HepG2 (cell line): ENCODE measurements around the gene BCL2L13. TPM values are rescaled to one million over a fixed set of nuclear protein-coding genes. Genes with fewer than 3 reads are reported as not detected.

Source experiments
- ATAC-seq: fragments of 200-7000 bp; cut with Tn5 transposase; 3 replicates; pipeline ENCODE4 v1.9.1; 2020; ENCODE audit warnings: mild to moderate bottlenecking, moderate library complexity
- BruUV-seq: library from RNA; stranded (reverse); fragments of 400-500 nt; replicated peaks from 2 replicates; lab custom pipeline; 2021; lab: Mats Ljungman, UMichigan
- CTCF ChIA-PET: fragments of 300-600 bp; formaldehyde crosslinking; extraction: SDS; loops from one replicate; lab custom pipeline; 2021; ENCODE audit warnings: low total read pairs, inconsistent platforms, low intra/inter-chr PET ratio; lab: Yijun Ruan, JAX
- POLR2A ChIA-PET: fragments of 350-600 bp; sonication (Branson Sonifier 250); formaldehyde crosslinking; loops from one replicate; lab custom pipeline; 2020; ENCODE audit warnings: antibody characterized with exemption, inconsistent platforms; lab: Yijun Ruan, JAX
- DNase-seq: peaks from one replicate; pipeline ENCODE4 v3.0.0-alpha.2; 2015; ENCODE audit warnings: low spot score
- FAIRE-seq: peaks from 3 replicates; lab custom pipeline; 2011; peaks lifted over from hg19 to GRCh38; lab: Jason Lieb, UNC
- H2AFZ ChIP-seq: one replicate; pipeline ENCODE4 v1.6.1; 2011; ENCODE audit warnings: low read length, inconsistent platforms
- H3K27ac ChIP-seq: fragments of 300-600 bp; 3 replicates; pipeline ENCODE4 v1.8.0; 2011; ENCODE audit warnings: mixed run types, mild to moderate bottlenecking, mixed read lengths, low read length, inconsistent platforms; ENCODE audit not compliant: insufficient read depth; ENCODE audit errors: extremely low read length
- H3K27me3 ChIP-seq, 2 experiments: fragments of 200-600 bp in 1 of 2; 2 replicates in 1 of 2; 3 replicates in 1 of 2; pipeline versions ENCODE4 v1.6.0 to v1.8.0; 2011; ENCODE audit warnings: low read length in 2 of 2, mild to moderate bottlenecking in 2 of 2, moderate library complexity in 2 of 2, inconsistent platforms in 1 of 2; ENCODE audit not compliant: insufficient read depth in 2 of 2, control insufficient read depth in 1 of 2
- H3K36me3 ChIP-seq, 2 experiments: fragments of 200-600 bp in 1 of 2; replicated peaks in 1 of 2; 2 replicates in 1 of 2; 3 replicates in 1 of 2; pipeline versions ENCODE4 v1.5.1 to v1.8.0; 2011; ENCODE audit warnings: low read length in 2 of 2, inconsistent platforms in 1 of 2; ENCODE audit not compliant: insufficient read depth in 2 of 2, control insufficient read depth in 1 of 2
- H3K4me1 ChIP-seq: 2 replicates; pipeline ENCODE4 v1.5.1; 2012; ENCODE audit warnings: low read length, inconsistent platforms; ENCODE audit not compliant: insufficient read depth
- H3K4me2 ChIP-seq: 2 replicates; pipeline ENCODE4 v1.6.0; 2011; ENCODE audit warnings: low read depth, low read length, inconsistent platforms
- H3K4me3 ChIP-seq, 3 experiments: fragments of 200-600 bp in 1 of 3; sonication (generic), shearing (Covaris generic) in 1 of 3; replicated peaks in 1 of 3; 2 replicates each; pipeline ENCODE4 v1.5.1; 2011 to 2016; ENCODE audit warnings: low read length in 3 of 3, inconsistent platforms in 2 of 3, low read depth in 2 of 3, mild to moderate bottlenecking in 2 of 3, control low read depth in 1 of 3, mixed read lengths in 1 of 3; ENCODE audit not compliant: insufficient read depth in 1 of 3
- H3K79me2 ChIP-seq: one replicate; pipeline ENCODE4 v1.6.1; 2011; ENCODE audit warnings: low read length, inconsistent platforms; ENCODE audit not compliant: insufficient read depth
- H3K9ac ChIP-seq: 2 replicates; pipeline ENCODE4 v1.6.0; 2011; ENCODE audit warnings: mild to moderate bottlenecking, low read depth, low read length, inconsistent platforms; ENCODE audit not compliant: insufficient read depth
- H3K9me3 ChIP-seq: 2 replicates; pipeline ENCODE4 v1.5.1; 2012; ENCODE audit warnings: mild to moderate bottlenecking, low read length
- H4K20me1 ChIP-seq: 2 replicates; pipeline ENCODE4 v1.6.0; 2011; ENCODE audit warnings: inconsistent platforms, mild to moderate bottlenecking, low read length, moderate library complexity; ENCODE audit not compliant: insufficient read depth
- HNRNPL ChIP-seq: fragments of 200-400 bp; formaldehyde crosslinking; IDR thresholded peaks from 2 replicates; pipeline ENCODE4 v1.6.1; 2017; ENCODE audit warnings: mild to moderate bottlenecking, low read depth, low read length
- IRF2 ChIP-seq: IDR thresholded peaks from 2 replicates; pipeline ENCODE4 v1.6.1; 2018; ENCODE audit warnings: missing genetic modification reagents, missing compliant biosample characterization
- KDM3A ChIP-seq: IDR thresholded peaks from 2 replicates; pipeline ENCODE4 v1.6.1; 2018; ENCODE audit warnings: low read depth, missing compliant biosample characterization
- KLF15 ChIP-seq: sonication (generic); formaldehyde crosslinking; IDR thresholded peaks from 2 replicates; pipeline ENCODE4 v1.8.1; 2023; ENCODE audit warnings: borderline replicate concordance, mild to moderate bottlenecking, inconsistent platforms, missing genetic modification reagents, mixed read lengths
- PHF8 ChIP-seq: sonication (generic); formaldehyde crosslinking; IDR thresholded peaks from 2 replicates; pipeline ENCODE4 v1.5.0; 2020; ENCODE audit warnings: missing genetic modification reagents
- SOX13 ChIP-seq, 3 experiments: fragments of 450-650 bp in 1 of 3; sonication (generic) in 1 of 3; formaldehyde crosslinking in 1 of 3; IDR thresholded peaks in 2 of 3; conservative IDR thresholded peaks in 1 of 3; 2 replicates each; pipeline versions ENCODE4 v1.5.0 to v1.6.1; 2016 to 2020; ENCODE audit warnings: antibody characterized with exemption in 1 of 3, mild to moderate bottlenecking in 1 of 3, missing compliant biosample characterization in 1 of 3, missing genetic modification reagents in 1 of 3, moderate library complexity in 1 of 3
- SP1 ChIP-seq, 2 experiments: fragments of 450-650 bp in 1 of 2; sonication (generic) in 1 of 2; formaldehyde crosslinking in 1 of 2; IDR thresholded peaks; 2 replicates each; pipeline versions ENCODE4 v1.4.0 to v1.6.1; 2016 to 2020; ENCODE audit warnings: missing genetic modification reagents in 1 of 2
- SRSF9 ChIP-seq: fragments of 200-400 bp; formaldehyde crosslinking; IDR thresholded peaks from 2 replicates; pipeline ENCODE4 v1.6.1; 2018; ENCODE audit warnings: borderline replicate concordance, mild to moderate bottlenecking, low read depth, low read length; ENCODE audit not compliant: insufficient read depth, poor library complexity, severe bottlenecking
- TRAFD1 ChIP-seq: sonication (generic); formaldehyde crosslinking; IDR thresholded peaks from 2 replicates; pipeline ENCODE4 v1.5.1; 2020; ENCODE audit warnings: missing genetic modification reagents, mild to moderate bottlenecking, borderline replicate concordance
- ZFP41 ChIP-seq: sonication (generic); formaldehyde crosslinking; IDR thresholded peaks from 2 replicates; pipeline ENCODE4 v1.4.0; 2020; ENCODE audit warnings: mild to moderate bottlenecking, missing genetic modification reagents, borderline replicate concordance
- ZFP82 ChIP-seq: sonication (generic); formaldehyde crosslinking; IDR thresholded peaks from 2 replicates; pipeline ENCODE4 v1.5.1; 2020; ENCODE audit warnings: mild to moderate bottlenecking, missing genetic modification reagents, borderline replicate concordance
- ZNF160 ChIP-seq: sonication (generic); formaldehyde crosslinking; IDR thresholded peaks from 2 replicates; pipeline ENCODE4 v1.8.0; 2022; ENCODE audit warnings: mild to moderate bottlenecking, inconsistent platforms, missing genetic modification reagents
- ZNF20 ChIP-seq: sonication (generic); formaldehyde crosslinking; IDR thresholded peaks from 2 replicates; pipeline ENCODE4 v1.4.0; 2020; ENCODE audit warnings: mild to moderate bottlenecking, moderate library complexity, missing genetic modification reagents
- ZNF207 ChIP-seq: fragments of 450-650 bp; IDR thresholded peaks from 2 replicates; pipeline ENCODE4 v1.6.1; 2016; ENCODE audit warnings: antibody characterized with exemption, borderline replicate concordance
- ZNF230 ChIP-seq: sonication (generic); formaldehyde crosslinking; IDR thresholded peaks from 2 replicates; pipeline ENCODE4 v1.4.0; 2020; ENCODE audit warnings: mild to moderate bottlenecking, missing genetic modification reagents
- ZNF232 ChIP-seq: sonication (generic); formaldehyde crosslinking; IDR thresholded peaks from 2 replicates; pipeline ENCODE4 v1.4.0; 2020; ENCODE audit warnings: missing genetic modification reagents, borderline replicate concordance
- ZSCAN25 ChIP-seq: sonication (generic); formaldehyde crosslinking; IDR thresholded peaks from 2 replicates; pipeline ENCODE4 v1.8.0; 2022; ENCODE audit warnings: mild to moderate bottlenecking, missing genetic modification reagents
- WGBS: methylation state at CpG from one replicate; pipeline ENCODE4 v1.1.6; 2017; ENCODE audit warnings: low lambda C conversion rate; 5-methylcytosine and 5-hydroxymethylcytosine counted together
- in situ Hi-C: cut with HindIII; loops from 2 replicates; pipeline ENCODE4 v1.10.0; 2017; ENCODE audit warnings: low pct_unique_long_range_greater_than_20kb; ENCODE audit not compliant: extremely low pct_ligation_motif_present
- intact Hi-C: fragments of 100-400 bp; cut with micrococcal nuclease; formaldehyde crosslinking; loops from one replicate; pipeline ENCODE4 v1.10.0; 2022; ENCODE audit not compliant: unreplicated experiment
- polyA plus RNA-seq, 8 experiments: library from polyadenylated mRNA; depleted of rRNA in 3 of 8; stranded (reverse) in 7 of 8; unstranded in 1 of 8; fragments of >200 nt; fragmentation: Illumina TruSeq in 4 of 8; extraction: Trizol in 4 of 8; gene quantifications; 2 replicates each; pipeline versions ENCODE4 v1.2.1 to v1.2.3, GENCODE V29; 2011 to 2016; ENCODE audit warnings: low read depth in 4 of 8, missing spikeins in 1 of 8, mixed read lengths in 1 of 8; ENCODE audit not compliant: insufficient read depth in 1 of 8
- total RNA-seq, 5 experiments: library from RNA; depleted of rRNA; stranded (reverse); fragments of >200 nt; fragmentation: Illumina TruSeq; extraction: Trizol; gene quantifications; 2 replicates each; pipeline ENCODE4 v1.2.3, GENCODE V29; 2016; ENCODE audit warnings: low read depth in 1 of 5
- TF ChIP-seq, protein P1 (sequence below): sonication (generic); formaldehyde crosslinking; IDR thresholded peaks from 2 replicates; pipeline ENCODE4 v1.9.0; 2022; ENCODE audit warnings: low read depth, missing genetic modification reagents
- TF ChIP-seq, protein P2 (sequence below): sonication (generic); formaldehyde crosslinking; IDR thresholded peaks from 2 replicates; pipeline ENCODE4 v1.8.1; 2022; ENCODE audit warnings: mild to moderate bottlenecking, missing genetic modification reagents

The BCL2L13 gene
- total and polyA plus RNA-seq, 2 of the 13 experiments (the other 11 are each of a cell fraction or from before 2014, with no cell fraction given) = 13.5 to 14.6 TPM

- Histone ChIP-seq H2AFZ (no peak overlapping the region), H3K27me3 (no peaks in the 10 kb centered on the region; a peak in 1 of 5 replicates), H3K4me2 (peak overlapping the region; percentile 73), H3K9ac (no peak overlapping the region), H3K4me1 (peaks cover 77% of the 10 kb centered on the region), H3K9me3 (no peaks in the 10 kb centered on the region), H3K27ac (no peak overlapping the region), H3K4me3 (peak overlapping the region in 1 of 3 experiments; percentile 59; a peak in 1 of 6 replicates), H3K36me3 (no peaks in the 10 kb centered on the region), H3K79me2 (peaks cover 6% of the 10 kb centered on the region), H4K20me1 (no peaks in the 10 kb centered on the region)
- ATAC-seq (no peak), DNase-seq (no peak), FAIRE-seq (no peak)
- intact Hi-C loops = loop anchor here (2.0 kb wide), 1 partner anchor 21 kb away; no protein-coding TSS in a partner anchor
- WGBS = 70% methylated on average over 11 of the region's 19 CpGs
- ChIA-PET POLR2A (interaction anchor here (0.6 kb wide), 1 partner anchor 36 kb away, joined by 3 read pairs; no protein-coding TSS in a partner anchor), CTCF (no interaction called here)
- in situ Hi-C loops = loop anchor here (5.0 kb wide), 1 partner anchor 38 kb away; no protein-coding TSS in a partner anchor
- BruUV-seq = no TSS peak
- no peak for TF ChIP-seq SOX13 (IDR thresholded peaks at IDR 0.05)
- no peak for TF ChIP-seq SOX13 (CRISPR knock-in tag; conservative IDR thresholded peaks at IDR 0.05 in 1 of 2, IDR thresholded peaks at IDR 0.05 in 1 of 2)
- TF ChIP-seq ZNF207 = no peak
- no peak for TF ChIP-seq ZNF160
- TF ChIP-seq SRSF9 = no peak
- peak; percentile 44; the same call in 1 of the 2 replicates for TF ChIP-seq ZNF20 (CRISPR knock-in tag)
- TF ChIP-seq ZNF232 (CRISPR knock-in tag) = no peak
- no peak for TF ChIP-seq SP1 (IDR thresholded peaks at IDR 0.05)
- no peak for TF ChIP-seq SP1 (CRISPR knock-in tag; IDR thresholded peaks at IDR 0.05)
- no peak for TF ChIP-seq KDM3A (CRISPR knock-in tag)
- TF ChIP-seq ZSCAN25 = no peak
- TF ChIP-seq ZFP82 (CRISPR knock-in tag) = no peak
- no peak for TF ChIP-seq ZFP41 (CRISPR knock-in tag)
- no peak for TF ChIP-seq ZNF230
- TF ChIP-seq, protein P1, sequence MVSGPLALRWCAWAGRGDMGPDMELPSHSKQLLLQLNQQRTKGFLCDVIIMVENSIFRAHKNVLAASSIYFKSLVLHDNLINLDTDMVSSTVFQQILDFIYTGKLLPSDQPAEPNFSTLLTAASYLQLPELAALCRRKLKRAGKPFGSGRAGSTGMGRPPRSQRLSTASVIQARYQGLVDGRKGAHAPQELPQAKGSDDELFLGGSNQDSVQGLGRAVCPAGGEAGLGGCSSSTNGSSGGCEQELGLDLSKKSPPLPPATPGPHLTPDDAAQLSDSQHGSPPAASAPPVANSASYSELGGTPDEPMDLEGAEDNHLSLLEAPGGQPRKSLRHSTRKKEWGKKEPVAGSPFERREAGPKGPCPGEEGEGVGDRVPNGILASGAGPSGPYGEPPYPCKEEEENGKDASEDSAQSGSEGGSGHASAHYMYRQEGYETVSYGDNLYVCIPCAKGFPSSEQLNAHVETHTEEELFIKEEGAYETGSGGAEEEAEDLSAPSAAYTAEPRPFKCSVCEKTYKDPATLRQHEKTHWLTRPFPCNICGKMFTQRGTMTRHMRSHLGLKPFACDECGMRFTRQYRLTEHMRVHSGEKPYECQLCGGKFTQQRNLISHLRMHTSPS (CRISPR knock-in tag) = 0 out of 2 replicates have a peak, but pooled peaks have one; percentile 33
- TF ChIP-seq, protein P2, sequence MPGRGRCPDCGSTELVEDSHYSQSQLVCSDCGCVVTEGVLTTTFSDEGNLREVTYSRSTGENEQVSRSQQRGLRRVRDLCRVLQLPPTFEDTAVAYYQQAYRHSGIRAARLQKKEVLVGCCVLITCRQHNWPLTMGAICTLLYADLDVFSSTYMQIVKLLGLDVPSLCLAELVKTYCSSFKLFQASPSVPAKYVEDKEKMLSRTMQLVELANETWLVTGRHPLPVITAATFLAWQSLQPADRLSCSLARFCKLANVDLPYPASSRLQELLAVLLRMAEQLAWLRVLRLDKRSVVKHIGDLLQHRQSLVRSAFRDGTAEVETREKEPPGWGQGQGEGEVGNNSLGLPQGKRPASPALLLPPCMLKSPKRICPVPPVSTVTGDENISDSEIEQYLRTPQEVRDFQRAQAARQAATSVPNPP (CRISPR knock-in tag) = no peak
- TF ChIP-seq KLF15 (CRISPR knock-in tag) = no peak
- TF ChIP-seq PHF8 (CRISPR knock-in tag) = no peak
- 0 out of 2 replicates have a peak, but pooled peaks have one; percentile 34 for TF ChIP-seq HNRNPL
- no peak for TF ChIP-seq IRF2 (CRISPR knock-in tag)
- no peak for TF ChIP-seq TRAFD1
Observed at GRCh38 chr22:17780116-17780740, 141.7 kb downstream of the BCL2L13 start.
